GM18517 (cell line): ENCODE data around the gene SETBP1.

Experiments
- ATAC-seq: cut with Tn5 transposase; IDR thresholded peaks from one replicate; pipeline ENCODE4 v1.9.1; 2021; ENCODE audit warnings: mild to moderate bottlenecking, moderate library complexity; ENCODE audit not compliant: unreplicated experiment

Gene SETBP1

GRCh38 chr18:44838971-44839666 lies 158.4 kb downstream of the SETBP1 start:
- ATAC-seq, result peak; percentile 99

GRCh38 chr18:44840058-44840790 lies 159.5 kb downstream of the SETBP1 start:
- ATAC-seq, result no peak

GRCh38 chr18:44841221-44841620 lies 160.5 kb downstream of the SETBP1 start:
- no peak for ATAC-seq

GRCh38 chr18:44841752-44842587 lies 161.3 kb downstream of the SETBP1 start:
- ATAC-seq, result no peak

GRCh38 chr18:44842588-44843412 lies 162.1 kb downstream of the SETBP1 start:
- ATAC-seq, result no peak

- ATAC-seq, result no peak
Measured at GRCh38 chr18:44844486-44844885, 163.8 kb downstream of the SETBP1 start.

GRCh38 chr18:44846450-44846849 lies 165.8 kb downstream of the SETBP1 start:
- ATAC-seq, result no peak

- no peak for ATAC-seq
Measured at GRCh38 chr18:44848644-44849335, 168.1 kb downstream of the SETBP1 start.

- ATAC-seq, result no peak
Measured at GRCh38 chr18:44849361-44849760, 168.7 kb downstream of the SETBP1 start.

- ATAC-seq, result no peak
Measured at GRCh38 chr18:44850001-44850400, 169.3 kb downstream of the SETBP1 start.

GRCh38 chr18:44851856-44852621 lies 171.4 kb downstream of the SETBP1 start:
- ATAC-seq, result no peak

GRCh38 chr18:44852818-44853217 lies 172.1 kb downstream of the SETBP1 start:
- no peak for ATAC-seq

GRCh38 chr18:44853430-44853829 lies 172.7 kb downstream of the SETBP1 start:
- no peak for ATAC-seq

- no peak for ATAC-seq
Measured at GRCh38 chr18:44855681-44856080, 175.0 kb downstream of the SETBP1 start.

GRCh38 chr18:44856157-44856556 lies 175.5 kb downstream of the SETBP1 start:
- ATAC-seq, result no peak

- ATAC-seq, result no peak
Measured at GRCh38 chr18:44857081-44857480, 176.4 kb downstream of the SETBP1 start.

- no peak for ATAC-seq
Measured at GRCh38 chr18:44857744-44858491, 177.2 kb downstream of the SETBP1 start.

GRCh38 chr18:44859263-44859662 lies 178.6 kb downstream of the SETBP1 start:
- ATAC-seq, result no peak
